Activated T-helper 2 cell treated with anti-CD3 and anti-CD28 coated beads, Interferon-gamma antibody, Interleukin-2, Interleukin-4, amounts not matched to agents 10 μg/mL and 5 μg/mL and 100 μg/mL, durations not matched to agents 14 hours and 24 hours and 36 hours (primary cell): ENCODE data around the gene AK5. TPM values are rescaled to one million over a fixed set of nuclear protein-coding genes. Genes with fewer than 3 reads are reported as not detected.

Experiments used
- DNase-seq: peaks from one replicate; pipeline ENCODE4 v3.0.0; 2021; ENCODE audit warnings: low spot score
- H3K27ac Mint-ChIP-seq: one replicate; pipeline ENCODE4 v1.8.0; 2021; ENCODE audit warnings: mixed read lengths
- H3K27me3 Mint-ChIP-seq: one replicate; pipeline ENCODE4 v1.8.0; 2021; ENCODE audit warnings: low read depth, mixed read lengths
- H3K36me3 Mint-ChIP-seq: one replicate; pipeline ENCODE4 v1.8.0; 2021; ENCODE audit warnings: low read depth, mixed read lengths
- H3K4me1 Mint-ChIP-seq: one replicate; pipeline ENCODE4 v1.8.0; 2021; ENCODE audit warnings: low read depth, mixed read lengths
- H3K4me3 Mint-ChIP-seq: one replicate; pipeline ENCODE4 v1.8.0; 2021; ENCODE audit warnings: low read depth, mild to moderate bottlenecking, moderate library complexity, mixed read lengths
- H3K9me3 Mint-ChIP-seq: one replicate; pipeline ENCODE4 v1.8.0; 2021; ENCODE audit warnings: mixed read lengths
- intact Hi-C: fragments of 100-400 bp; cut with micrococcal nuclease; formaldehyde crosslinking; loops from one replicate; pipeline ENCODE4 v1.15.1; 2023
- total RNA-seq: library from RNA; stranded (reverse); gene quantifications from 2 replicates; pipeline ENCODE4 v1.2.3, GENCODE V29; 2022

The AK5 gene
- total RNA-seq, 1 donor from 2014 or later: not detected

- DNase-seq: no peak
- no peak overlapping the region for H3K4me3 Mint-ChIP-seq
- no peak overlapping the region for H3K27ac Mint-ChIP-seq
- no peaks in the 10 kb centered on the region for H3K4me1 Mint-ChIP-seq
- intact Hi-C loops: no loop called here
- H3K36me3 Mint-ChIP-seq: peaks cover 23% of the 10 kb centered on the region
- no peaks in the 10 kb centered on the region for H3K27me3 Mint-ChIP-seq
- no peaks in the 10 kb centered on the region for H3K9me3 Mint-ChIP-seq
These were observed 278.9 kb downstream of the AK5 start for GRCh38 chr1:77560741-77561140.

DNA sequence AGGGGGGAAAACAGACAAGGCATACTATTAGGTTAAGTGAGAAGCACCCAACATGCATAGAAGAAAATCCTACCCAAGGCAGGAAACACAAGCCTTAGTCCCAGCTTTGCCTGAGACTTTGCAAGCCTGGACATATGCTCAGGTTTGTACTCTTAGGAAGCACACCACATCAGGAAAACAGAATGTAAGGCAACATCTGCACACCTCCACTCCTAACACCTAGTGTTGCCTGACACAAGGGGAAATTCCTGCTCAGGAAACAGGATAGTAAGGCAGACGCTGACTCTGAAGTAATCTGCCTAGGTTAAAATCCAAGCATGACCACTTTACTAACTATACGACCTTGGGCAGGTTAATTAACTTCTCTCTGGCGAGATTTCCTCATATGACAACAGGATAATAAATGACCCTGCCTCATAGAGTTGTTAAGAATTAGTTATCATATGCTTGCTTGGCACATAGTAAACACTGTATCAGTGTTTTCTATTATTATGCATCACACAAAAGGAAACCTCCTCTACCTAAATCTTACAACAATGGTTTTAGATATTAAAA, 280.9 kb downstream of the AK5 start:
- Mint-ChIP-seq H3K27me3 (no peaks in the 10 kb centered on the region), H3K4me1 (no peaks in the 10 kb centered on the region), H3K36me3 (peaks cover 42% of the 10 kb centered on the region), H3K9me3 (no peaks in the 10 kb centered on the region), H3K4me3 (no peak overlapping the region), H3K27ac (no peak overlapping the region)
- intact Hi-C loops: no loop called here
- no peak for DNase-seq

DNA sequence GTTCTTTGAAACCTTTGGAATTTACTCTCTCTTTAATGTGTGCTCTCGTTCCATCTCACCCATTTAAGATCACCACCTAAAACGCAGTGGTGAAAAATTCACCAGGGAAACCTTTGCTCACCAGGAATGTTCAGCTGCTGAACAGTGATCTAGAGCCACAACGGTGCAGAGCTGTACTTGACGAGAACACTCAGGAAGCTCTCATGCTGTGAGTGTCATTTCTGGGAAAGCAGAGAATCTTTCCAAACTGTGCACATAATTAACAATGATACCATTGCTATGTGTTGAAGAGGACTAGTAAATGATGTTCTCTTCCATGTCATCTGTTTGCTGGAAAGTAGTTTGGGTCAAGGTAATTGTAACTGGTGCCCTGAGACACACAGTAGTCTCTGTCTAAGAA, 283.5 kb downstream of the AK5 start:
- H3K36me3 Mint-ChIP-seq: peaks cover 56% of the 10 kb centered on the region

DNA sequence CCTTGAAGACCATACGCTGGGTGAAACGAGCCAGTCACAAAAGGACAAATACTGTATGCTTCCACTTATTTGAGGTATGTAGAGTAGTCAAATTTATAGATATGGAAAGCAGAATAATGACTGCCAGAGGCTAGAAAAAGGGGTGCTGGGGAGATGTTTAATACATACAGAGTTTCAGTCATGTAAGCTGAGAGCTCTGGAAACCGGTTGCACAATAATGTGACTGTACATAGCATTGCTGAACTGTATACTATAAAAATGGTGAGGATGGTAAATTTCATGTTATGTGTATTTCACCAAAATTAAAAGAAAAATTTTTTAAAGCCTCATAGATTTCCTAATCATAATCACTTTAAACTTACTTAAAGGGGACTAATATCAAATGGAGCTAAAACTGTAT, 289.8 kb downstream of the AK5 start:
- Mint-ChIP-seq H3K9me3 (no peaks in the 10 kb centered on the region), H3K27me3 (no peaks in the 10 kb centered on the region), H3K4me3 (no peak overlapping the region), H3K27ac (no peak overlapping the region), H3K36me3 (peaks cover 56% of the 10 kb centered on the region), H3K4me1 (no peaks in the 10 kb centered on the region)
- DNase-seq: no peak
- intact Hi-C loops: no loop called here

More for the DNA sequence above, 283.5 kb downstream of the AK5 start:
- no peaks in the 10 kb centered on the region for H3K9me3 Mint-ChIP-seq
- H3K4me1 Mint-ChIP-seq: no peaks in the 10 kb centered on the region
- intact Hi-C loops: no loop called here
- H3K27me3 Mint-ChIP-seq: no peaks in the 10 kb centered on the region
- H3K4me3 Mint-ChIP-seq: no peak overlapping the region
- no peak overlapping the region for H3K27ac Mint-ChIP-seq
- DNase-seq: no peak

DNA sequence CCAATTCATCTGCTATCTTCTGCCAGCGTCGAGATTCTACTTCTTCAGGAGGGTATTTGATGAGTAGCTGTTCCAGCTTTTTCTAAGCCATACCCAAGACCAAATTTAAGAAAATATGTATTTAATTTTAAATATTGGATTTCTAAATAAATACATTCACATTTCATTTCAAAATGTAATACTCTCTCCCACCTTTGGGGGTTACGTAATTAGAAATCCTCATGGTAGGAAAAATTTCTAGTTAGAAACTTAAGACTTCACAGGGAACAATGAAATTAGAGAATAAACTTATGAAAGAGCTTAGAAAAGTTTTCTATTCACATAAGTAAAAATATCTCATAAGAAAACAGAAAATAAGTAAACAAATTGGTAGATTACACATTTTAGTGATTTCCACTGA, 297.7 kb downstream of the AK5 start:
- intact Hi-C loops: no loop called here
- H3K4me1 Mint-ChIP-seq: no peaks in the 10 kb centered on the region
- H3K27me3 Mint-ChIP-seq: no peaks in the 10 kb centered on the region
- H3K4me3 Mint-ChIP-seq: no peak overlapping the region
- DNase-seq: no peak
- peaks cover 44% of the 10 kb centered on the region for H3K36me3 Mint-ChIP-seq
- no peak overlapping the region for H3K27ac Mint-ChIP-seq
- H3K9me3 Mint-ChIP-seq: no peaks in the 10 kb centered on the region

DNA sequence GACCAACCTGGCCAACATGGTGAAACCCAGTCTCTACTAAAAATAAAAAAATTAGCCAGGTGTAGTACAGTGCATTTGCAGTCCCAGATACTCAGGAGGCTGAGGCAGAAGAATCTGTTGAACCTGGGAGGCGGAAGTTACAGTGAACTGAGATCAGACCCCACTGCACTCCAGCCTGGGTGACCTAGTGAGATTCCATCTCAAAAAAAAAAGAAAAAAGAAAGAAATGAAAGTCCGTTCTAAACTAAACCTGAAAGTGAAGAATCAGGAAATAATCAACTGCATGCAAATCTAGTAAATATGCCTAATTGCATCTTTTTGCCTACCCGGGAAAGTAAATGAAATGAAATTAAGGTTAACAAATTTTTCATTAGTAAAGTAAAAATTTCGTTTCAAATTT, 301.1 kb downstream of the AK5 start:
- no peak for DNase-seq
- Mint-ChIP-seq H3K36me3 (peaks cover 33% of the 10 kb centered on the region), H3K27ac (no peak overlapping the region), H3K4me1 (no peaks in the 10 kb centered on the region), H3K27me3 (no peaks in the 10 kb centered on the region), H3K4me3 (no peak overlapping the region), H3K9me3 (no peaks in the 10 kb centered on the region)
- intact Hi-C loops: loop anchor here (5.0 kb wide), 1 partner anchor 99 kb away; the partner anchor contains the start of gene ZZZ3

GRCh38 chr1:77583483-77583882, 301.7 kb downstream of the AK5 start:
- Mint-ChIP-seq H3K27me3 (no peaks in the 10 kb centered on the region), H3K4me3 (no peak overlapping the region), H3K36me3 (peaks cover 37% of the 10 kb centered on the region), H3K27ac (no peak overlapping the region), H3K4me1 (no peaks in the 10 kb centered on the region), H3K9me3 (no peaks in the 10 kb centered on the region)
- DNase-seq: no peak
- intact Hi-C loops: loop anchor here (5.0 kb wide), 1 partner anchor 99 kb away; the partner anchor contains the start of gene ZZZ3

GRCh38 chr1:77584884-77585283, 303.1 kb downstream of the AK5 start:
- Mint-ChIP-seq H3K27ac (no peak overlapping the region), H3K9me3 (no peaks in the 10 kb centered on the region), H3K36me3 (peaks cover 33% of the 10 kb centered on the region), H3K4me1 (no peaks in the 10 kb centered on the region), H3K4me3 (no peak overlapping the region), H3K27me3 (no peaks in the 10 kb centered on the region)
- DNase-seq: no peak
- intact Hi-C loops: loop anchor here (5.0 kb wide), 1 partner anchor 97 kb away; the partner anchor contains the start of gene ZZZ3

DNA sequence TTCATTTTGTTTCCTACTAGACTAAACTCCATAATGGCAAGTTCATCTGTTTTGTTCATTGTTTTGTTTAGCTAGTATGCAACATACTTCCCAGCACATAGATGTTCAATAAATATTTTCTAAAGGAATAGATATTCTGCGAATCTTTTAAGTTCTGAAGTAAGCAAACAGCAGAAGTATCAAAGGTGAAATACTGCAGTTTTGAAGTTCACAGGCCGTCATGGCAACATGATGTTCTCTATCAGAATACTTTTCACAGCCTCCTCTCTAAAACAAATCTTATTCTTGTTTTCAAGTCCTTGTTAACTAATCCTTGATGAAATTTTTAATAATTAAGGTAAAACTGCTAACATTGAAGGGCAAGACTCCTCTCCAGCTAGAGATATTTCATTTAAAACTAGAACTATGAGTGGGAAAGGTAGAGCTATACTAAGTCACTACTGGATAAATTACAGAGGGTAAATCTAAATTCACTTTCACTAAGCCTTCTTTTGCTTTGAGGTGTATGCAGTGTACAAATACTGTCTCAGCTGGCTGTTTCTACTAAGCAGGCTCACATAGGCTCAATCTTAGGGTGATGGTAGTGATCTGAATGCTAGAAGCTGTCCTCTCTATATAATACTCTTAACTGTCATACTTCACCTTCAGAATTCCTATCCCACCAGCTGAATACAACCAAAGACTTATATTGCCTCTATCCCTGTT, 303.9 kb downstream of the AK5 start:
- no peaks in the 10 kb centered on the region for H3K9me3 Mint-ChIP-seq
- intact Hi-C loops: no loop called here
- no peaks in the 10 kb centered on the region for H3K27me3 Mint-ChIP-seq
- peaks cover 27% of the 10 kb centered on the region for H3K36me3 Mint-ChIP-seq
- no peak overlapping the region for H3K4me3 Mint-ChIP-seq
- no peak for DNase-seq
- H3K4me1 Mint-ChIP-seq: no peaks in the 10 kb centered on the region
- H3K27ac Mint-ChIP-seq: no peak overlapping the region

DNA sequence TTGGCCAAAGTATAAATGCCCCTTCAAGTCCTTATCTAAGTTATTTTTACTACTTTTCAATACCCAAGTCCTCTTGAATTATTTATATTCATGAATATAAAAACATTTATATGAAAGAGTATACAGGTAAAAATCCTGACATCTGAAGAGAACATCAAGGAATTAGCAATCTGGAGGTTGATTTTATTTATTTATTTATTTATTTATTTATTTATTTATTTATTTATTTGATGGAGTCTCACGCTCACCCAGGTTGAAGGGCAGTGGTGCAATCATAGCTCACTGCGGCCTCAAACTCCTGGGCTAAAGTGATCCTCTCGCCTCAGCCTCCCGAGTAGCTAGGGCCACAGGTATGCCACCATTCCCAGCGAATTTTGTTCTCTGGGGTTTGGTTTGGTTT, 307.4 kb downstream of the AK5 start:
- Mint-ChIP-seq H3K4me1 (peaks cover 3% of the 10 kb centered on the region), H3K27ac (no peak overlapping the region), H3K27me3 (no peaks in the 10 kb centered on the region), H3K36me3 (peaks cover 18% of the 10 kb centered on the region), H3K9me3 (no peaks in the 10 kb centered on the region), H3K4me3 (no peak overlapping the region)
- intact Hi-C loops: no loop called here
- no peak for DNase-seq

- Mint-ChIP-seq H3K4me3 (no peak overlapping the region), H3K27ac (no peak overlapping the region), H3K36me3 (peaks cover 21% of the 10 kb centered on the region), H3K9me3 (no peaks in the 10 kb centered on the region), H3K27me3 (no peaks in the 10 kb centered on the region), H3K4me1 (peaks cover 7% of the 10 kb centered on the region)
- intact Hi-C loops: no loop called here
- no peak for DNase-seq
These were observed 308.8 kb downstream of the AK5 start for GRCh38 chr1:77590651-77591050.

DNA sequence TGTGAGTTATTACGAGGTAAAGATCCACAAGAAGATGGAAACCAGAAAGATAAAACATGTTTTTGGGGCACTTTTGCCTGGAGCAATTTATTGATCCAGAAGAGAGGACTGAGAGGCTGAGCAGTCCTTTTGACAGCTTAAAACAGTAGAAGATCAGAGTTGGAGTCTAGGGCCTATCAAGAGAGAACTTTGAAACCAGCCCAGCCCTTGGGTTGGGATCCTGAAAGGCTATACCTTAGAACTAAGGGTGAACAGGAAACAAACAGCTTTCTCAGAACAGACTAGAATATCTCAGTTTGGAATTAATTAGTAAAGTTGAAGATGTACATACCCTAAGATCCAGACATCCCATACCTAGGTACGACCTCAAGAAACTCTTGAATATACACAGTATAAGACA, 311.1 kb downstream of the AK5 start:
- Mint-ChIP-seq H3K27me3 (no peaks in the 10 kb centered on the region), H3K4me1 (peaks cover 7% of the 10 kb centered on the region), H3K4me3 (no peak overlapping the region), H3K27ac (no peak overlapping the region), H3K36me3 (peaks cover 28% of the 10 kb centered on the region), H3K9me3 (no peaks in the 10 kb centered on the region)
- DNase-seq: no peak
- intact Hi-C loops: no loop called here

DNA sequence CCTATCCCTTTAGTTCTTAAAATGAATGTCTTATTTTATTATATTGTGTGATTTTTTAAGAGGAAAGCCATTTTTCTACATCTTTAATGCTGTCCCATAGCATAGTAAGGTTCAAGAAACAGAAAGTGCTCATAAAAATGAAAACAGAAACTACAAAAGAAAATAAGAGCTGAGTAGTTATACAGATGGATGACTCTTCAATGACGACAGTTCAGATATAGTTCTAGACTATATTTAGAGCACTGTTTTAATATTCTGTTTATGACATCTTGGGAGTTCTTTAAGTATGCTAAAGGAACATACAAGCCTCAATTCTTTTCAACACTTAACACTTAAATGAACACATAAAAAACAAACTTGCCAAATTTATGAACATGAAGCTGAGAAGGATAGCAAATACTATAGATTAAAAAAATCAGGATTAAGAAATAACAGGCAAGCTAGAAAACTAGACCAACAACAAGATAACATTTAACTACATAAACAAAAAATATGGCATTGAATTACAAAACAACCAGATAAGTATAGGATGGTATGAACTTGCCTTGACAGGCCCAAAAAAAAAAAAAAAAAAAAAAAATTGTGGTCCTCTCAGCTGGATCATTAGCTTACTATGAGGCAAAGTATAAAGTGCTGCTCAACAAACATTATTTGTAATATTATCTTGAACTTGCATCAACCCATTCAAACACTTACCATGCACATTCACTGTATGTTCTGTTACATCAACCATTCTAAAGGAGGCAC, 312.7 kb downstream of the AK5 start:
- Mint-ChIP-seq H3K4me1 (peaks cover 7% of the 10 kb centered on the region), H3K27me3 (no peaks in the 10 kb centered on the region), H3K9me3 (no peaks in the 10 kb centered on the region), H3K27ac (no peak overlapping the region), H3K4me3 (no peak overlapping the region), H3K36me3 (peaks cover 24% of the 10 kb centered on the region)
- DNase-seq: no peak
- intact Hi-C loops: no loop called here
